SU-DHL-6 (cell line): Measurements from ENCODE around the gene TCERG1.

Source experiments
- EZH2phosphoT487 ChIP-seq: fragments of 200-600 bp; sonication (generic), shearing (Covaris generic); conservative IDR thresholded peaks from 2 replicates; pipeline ENCODE4 v1.6.1; 2018; ENCODE audit warnings: mild to moderate bottlenecking, antibody characterized with exemption, low read length, moderate library complexity, mixed read lengths
- TF ChIP-seq, protein P1 (sequence below): fragments of 200-600 bp; sonication (generic); IDR thresholded peaks from one replicate; pipeline ENCODE4 v1.5.1; 2017; ENCODE audit warnings: antibody characterized with exemption, mild to moderate bottlenecking, low read length, moderate library complexity; ENCODE audit not compliant: insufficient read depth, poor library complexity, severe bottlenecking

DNA sequence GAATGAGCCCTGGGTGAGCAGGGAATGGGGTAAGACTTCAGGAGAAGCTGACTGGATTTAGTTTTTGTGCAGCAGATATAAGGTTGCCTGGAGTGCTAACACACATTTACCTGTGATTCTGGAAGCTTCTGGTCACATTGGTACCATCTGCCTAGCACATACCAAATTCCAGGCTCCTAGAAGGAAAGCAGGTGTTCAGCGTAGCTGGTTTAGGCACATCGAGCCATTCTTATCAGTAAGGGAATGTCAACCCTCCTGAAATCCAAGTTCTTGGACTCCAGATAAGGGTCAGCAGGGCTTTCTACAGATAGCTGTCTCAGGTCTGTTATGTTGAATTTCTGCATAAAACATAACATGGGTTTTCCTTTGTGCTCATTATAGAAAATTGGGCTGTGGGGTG is 10.3 kb downstream of the TCERG1 start:
- TF ChIP-seq, protein P1, sequence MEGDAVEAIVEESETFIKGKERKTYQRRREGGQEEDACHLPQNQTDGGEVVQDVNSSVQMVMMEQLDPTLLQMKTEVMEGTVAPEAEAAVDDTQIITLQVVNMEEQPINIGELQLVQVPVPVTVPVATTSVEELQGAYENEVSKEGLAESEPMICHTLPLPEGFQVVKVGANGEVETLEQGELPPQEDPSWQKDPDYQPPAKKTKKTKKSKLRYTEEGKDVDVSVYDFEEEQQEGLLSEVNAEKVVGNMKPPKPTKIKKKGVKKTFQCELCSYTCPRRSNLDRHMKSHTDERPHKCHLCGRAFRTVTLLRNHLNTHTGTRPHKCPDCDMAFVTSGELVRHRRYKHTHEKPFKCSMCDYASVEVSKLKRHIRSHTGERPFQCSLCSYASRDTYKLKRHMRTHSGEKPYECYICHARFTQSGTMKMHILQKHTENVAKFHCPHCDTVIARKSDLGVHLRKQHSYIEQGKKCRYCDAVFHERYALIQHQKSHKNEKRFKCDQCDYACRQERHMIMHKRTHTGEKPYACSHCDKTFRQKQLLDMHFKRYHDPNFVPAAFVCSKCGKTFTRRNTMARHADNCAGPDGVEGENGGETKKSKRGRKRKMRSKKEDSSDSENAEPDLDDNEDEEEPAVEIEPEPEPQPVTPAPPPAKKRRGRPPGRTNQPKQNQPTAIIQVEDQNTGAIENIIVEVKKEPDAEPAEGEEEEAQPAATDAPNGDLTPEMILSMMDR, result no peak
- TF ChIP-seq EZH2phosphoT487, result no peak
